ENCODE data around the gene RABGAP1L. TPM values are rescaled to one million over a fixed set of nuclear protein-coding genes. Genes with fewer than 3 reads are reported as not detected.
A peak's percentile ranks its signal among the peaks of the same experiment; 100 is the strongest.

The RABGAP1L gene
- 10.1 and 10.9 TPM in 2 replicates for polyA plus RNA-seq (2013)

GRCh38 chr1:174159252-174160108, at the start of gene RABGAP1L:
TSS of gene RABGAP1L (plus strand) at chr1:174159520.
- no CpG with 5 or more reads among the region's 98 CpGs for WGBS (ENCODE audit: extremely low coverage, insufficient coverage, insufficient read length)
- H2BK5ac ChIP-seq (ENCODE audit: low read depth, low read length, poor library complexity) = peak within 1 kb of the TSS; percentile 52
- no peaks in the 10 kb centered on the region for H3K9me3 ChIP-seq (ENCODE audit: insufficient read depth, low read depth, low read length)

DNA sequence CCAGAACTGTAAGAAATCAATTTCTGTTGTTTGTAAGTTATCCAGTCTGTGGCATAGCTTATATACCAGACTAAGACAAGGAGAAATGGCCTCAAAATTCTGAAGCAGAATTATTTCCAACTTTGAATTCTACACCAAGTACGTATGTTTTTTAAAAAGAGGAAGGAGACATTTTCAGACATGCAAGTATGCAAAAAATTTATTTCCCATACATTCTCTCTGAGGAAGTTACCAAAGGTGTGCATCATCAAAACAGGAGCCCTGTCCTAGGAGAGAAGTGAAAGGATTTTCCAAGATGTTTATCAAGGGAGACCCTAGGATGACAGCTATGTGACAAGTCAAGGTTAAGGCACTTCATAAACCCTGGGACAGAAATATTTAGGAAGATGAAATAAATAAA, 49.3 kb upstream of the RABGAP1L start:
- Histone ChIP-seq H3K4me2 (ENCODE audit: low read length) (no peak overlapping the region), H3K14ac (ENCODE audit: low read length) (no peak overlapping the region), H2BK5ac (ENCODE audit: low read depth, low read length, poor library complexity) (no peak overlapping the region), H3K23ac (ENCODE audit: low read length) (no peak overlapping the region), H3K9ac (ENCODE audit: low read length) (no peak overlapping the region), H3K36me3 (ENCODE audit: control insufficient read depth in 1 of 2, insufficient read depth in 2 of 2, low read length in 2 of 2) (no peaks in the 10 kb centered on the region), H3K27me3 (ENCODE audit: insufficient read depth, low read length) (no peaks in the 10 kb centered on the region), H2AFZ (ENCODE audit: insufficient read depth, low read length, poor library complexity) (no peak overlapping the region), H3K18ac (ENCODE audit: low read length) (no peak overlapping the region), H4K12ac (ENCODE audit: low read depth, low read length) (no peak overlapping the region), H3K27ac (ENCODE audit: low read depth, low read length) (no peak overlapping the region), H2BK12ac (ENCODE audit: low read length) (no peak overlapping the region), H4K91ac (ENCODE audit: low read depth, low read length) (no peak overlapping the region), H3K79me2 (ENCODE audit: control insufficient read depth, insufficient read depth, low read length, poor library complexity) (no peaks in the 10 kb centered on the region), H3K4me1 (ENCODE audit: control insufficient read depth in 1 of 2, insufficient read depth in 2 of 2, low read length in 2 of 2) (peaks cover 0 to 2% of the 10 kb centered on the region in 2 experiments), H4K8ac (ENCODE audit: low read depth, low read length) (no peak overlapping the region), H2BK120ac (ENCODE audit: insufficient read depth, low read length, poor library complexity) (no peak overlapping the region), H3K9me3 (ENCODE audit: insufficient read depth, low read depth, low read length) (no peaks in the 10 kb centered on the region), H2AK5ac (ENCODE audit: low read length) (no peak overlapping the region), H3K4me3 (ENCODE audit: low read depth, low read length) (no peak overlapping the region), H3K79me1 (ENCODE audit: low read length) (no peaks in the 10 kb centered on the region), H3K4ac (ENCODE audit: low read depth, low read length) (no peak overlapping the region)
- peak; percentile 24 to 76 for DNase-seq
- no CpG with 5 or more reads among the region's 1 CpG for WGBS (ENCODE audit: extremely low coverage, insufficient coverage, insufficient read length)

More at GRCh38 chr1:174159252-174160108, at the start of gene RABGAP1L:
- peak within 1 kb of the TSS; percentile 37 for H2BK120ac ChIP-seq (ENCODE audit: insufficient read depth, low read length, poor library complexity)
- H3K23ac ChIP-seq (ENCODE audit: low read length) = no peak within 1 kb of the TSS
- peaks cover 5% of the 10 kb centered on the region for H3K79me2 ChIP-seq (ENCODE audit: control insufficient read depth, insufficient read depth, low read length, poor library complexity)
- H2AK5ac ChIP-seq (ENCODE audit: low read length) = no peak within 1 kb of the TSS
- peak within 1 kb of the TSS; percentile 94 for H2AFZ ChIP-seq (ENCODE audit: insufficient read depth, low read length, poor library complexity)
- H3K4me2 ChIP-seq (ENCODE audit: low read length) = peak within 1 kb of the TSS; percentile 93
- no peaks in the 10 kb centered on the region for H3K27me3 ChIP-seq (ENCODE audit: insufficient read depth, low read length)
- H3K36me3 ChIP-seq (ENCODE audit: control insufficient read depth in 1 of 2, insufficient read depth in 2 of 2, low read length in 2 of 2) = no peaks in the 10 kb centered on the region
- peak within 1 kb of the TSS; percentile 93 for H3K4me3 ChIP-seq (ENCODE audit: low read depth, low read length)
- H4K8ac ChIP-seq (ENCODE audit: low read depth, low read length) = peak within 1 kb of the TSS; percentile 73
- H4K12ac ChIP-seq (ENCODE audit: low read depth, low read length) = peak within 1 kb of the TSS; percentile 52
- H3K18ac ChIP-seq (ENCODE audit: low read length) = peak within 1 kb of the TSS; percentile 88
- peak within 1 kb of the TSS; percentile 90 for H4K91ac ChIP-seq (ENCODE audit: low read depth, low read length)
- DNase-seq = peak; percentile 92 to 95
- peak within 1 kb of the TSS; percentile 9 for H2BK12ac ChIP-seq (ENCODE audit: low read length)
- peak within 1 kb of the TSS; percentile 73 for H3K9ac ChIP-seq (ENCODE audit: low read length)
- peaks cover 4% of the 10 kb centered on the region for H3K79me1 ChIP-seq (ENCODE audit: low read length)
- H3K27ac ChIP-seq (ENCODE audit: low read depth, low read length) = peak within 1 kb of the TSS; percentile 88
- H3K4ac ChIP-seq (ENCODE audit: low read depth, low read length) = peak within 1 kb of the TSS; percentile 88
- H3K14ac ChIP-seq (ENCODE audit: low read length) = peak within 1 kb of the TSS; percentile 69
- H3K4me1 ChIP-seq (ENCODE audit: control insufficient read depth in 1 of 2, insufficient read depth in 2 of 2, low read length in 2 of 2) = peaks cover 0 to 4% of the 10 kb centered on the region in 2 experiments

DNA sequence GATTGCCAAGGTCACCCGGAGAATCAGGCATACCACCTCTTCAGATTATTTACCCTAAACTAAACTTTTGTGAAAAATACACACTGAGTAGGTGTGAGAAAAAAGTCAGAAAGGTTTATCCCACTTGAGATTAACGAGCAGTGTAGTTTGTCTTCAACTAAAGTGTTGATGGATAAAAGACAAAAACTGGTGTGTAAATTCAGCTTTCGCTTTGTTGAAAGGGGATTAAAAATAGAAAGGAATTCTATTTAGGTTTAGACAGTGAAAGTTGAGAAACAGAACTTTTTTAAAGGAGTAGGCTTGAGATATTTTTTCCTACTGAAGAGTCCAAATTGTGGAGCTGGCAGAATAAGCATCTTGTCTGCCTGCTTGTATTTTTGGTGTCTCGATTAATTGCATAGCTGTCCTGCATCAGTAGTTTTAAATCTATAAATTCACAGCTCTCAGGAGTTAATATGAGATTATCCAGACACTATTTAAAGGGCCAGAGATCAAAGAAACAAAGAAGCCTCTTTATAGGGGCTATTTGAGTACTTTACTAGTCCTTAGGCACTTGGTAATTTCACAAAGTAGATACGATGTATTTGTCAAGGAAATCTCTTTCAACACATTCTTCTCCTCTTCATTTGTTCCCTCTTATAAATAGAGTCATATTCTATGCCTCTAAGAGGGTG, 46.7 kb upstream of the RABGAP1L start:
- no peaks in the 10 kb centered on the region for H3K9me3 ChIP-seq (ENCODE audit: insufficient read depth, low read depth, low read length)
- no peak overlapping the region for H2BK120ac ChIP-seq (ENCODE audit: insufficient read depth, low read length, poor library complexity)
- H3K4ac ChIP-seq (ENCODE audit: low read depth, low read length) = no peak overlapping the region
- H3K23ac ChIP-seq (ENCODE audit: low read length) = no peak overlapping the region
- no peak overlapping the region for H2AFZ ChIP-seq (ENCODE audit: insufficient read depth, low read length, poor library complexity)
- no peaks in the 10 kb centered on the region for H3K36me3 ChIP-seq (ENCODE audit: control insufficient read depth in 1 of 2, insufficient read depth in 2 of 2, low read length in 2 of 2)
- H3K4me1 ChIP-seq (ENCODE audit: control insufficient read depth in 1 of 2, insufficient read depth in 2 of 2, low read length in 2 of 2) = peaks cover 0 to 2% of the 10 kb centered on the region in 2 experiments
- no peak overlapping the region for H2BK5ac ChIP-seq (ENCODE audit: low read depth, low read length, poor library complexity)
- WGBS (ENCODE audit: extremely low coverage, insufficient coverage, insufficient read length) = no CpG with 5 or more reads among the region's 5 CpGs
- no peaks in the 10 kb centered on the region for H3K79me2 ChIP-seq (ENCODE audit: control insufficient read depth, insufficient read depth, low read length, poor library complexity)
- H3K27me3 ChIP-seq (ENCODE audit: insufficient read depth, low read length) = no peaks in the 10 kb centered on the region
- no peak overlapping the region for H4K12ac ChIP-seq (ENCODE audit: low read depth, low read length)
- H4K91ac ChIP-seq (ENCODE audit: low read depth, low read length) = no peak overlapping the region
- no peak overlapping the region for H3K14ac ChIP-seq (ENCODE audit: low read length)
- H3K4me2 ChIP-seq (ENCODE audit: low read length) = no peak overlapping the region
- no peak overlapping the region for H2BK12ac ChIP-seq (ENCODE audit: low read length)
- no peak overlapping the region for H3K9ac ChIP-seq (ENCODE audit: low read length)
- no peak for DNase-seq
- no peak overlapping the region for H3K27ac ChIP-seq (ENCODE audit: low read depth, low read length)
- H3K18ac ChIP-seq (ENCODE audit: low read length) = no peak overlapping the region
- no peak overlapping the region for H2AK5ac ChIP-seq (ENCODE audit: low read length)
- H4K8ac ChIP-seq (ENCODE audit: low read depth, low read length) = no peak overlapping the region
- no peak overlapping the region for H3K4me3 ChIP-seq (ENCODE audit: low read depth, low read length)
- H3K79me1 ChIP-seq (ENCODE audit: low read length) = no peaks in the 10 kb centered on the region

DNA sequence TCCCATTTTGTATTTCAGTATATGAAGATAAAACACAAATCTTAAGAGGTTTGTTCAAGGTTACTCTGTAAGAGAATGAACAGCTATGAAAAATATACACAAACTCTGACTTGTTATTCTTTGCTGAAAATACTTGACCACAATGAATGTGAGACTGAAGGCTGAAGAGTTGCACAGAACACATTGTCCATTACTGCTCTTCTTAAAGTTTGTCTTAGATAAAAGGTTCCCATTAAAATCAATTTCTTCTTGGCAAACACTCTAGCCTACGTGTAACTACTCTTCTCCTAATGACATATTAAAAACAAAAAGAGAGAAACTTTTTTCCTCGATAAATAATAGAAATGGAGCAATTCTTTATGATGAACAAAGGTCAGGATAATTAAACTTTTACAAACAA, 45.2 kb upstream of the RABGAP1L start:
- Histone ChIP-seq H3K4ac (ENCODE audit: low read depth, low read length) (no peak overlapping the region), H3K23ac (ENCODE audit: low read length) (no peak overlapping the region), H3K9ac (ENCODE audit: low read length) (no peak overlapping the region), H3K18ac (ENCODE audit: low read length) (no peak overlapping the region), H2AFZ (ENCODE audit: insufficient read depth, low read length, poor library complexity) (no peak overlapping the region), H3K9me3 (ENCODE audit: insufficient read depth, low read depth, low read length) (no peaks in the 10 kb centered on the region), H2BK12ac (ENCODE audit: low read length) (no peak overlapping the region), H3K27me3 (ENCODE audit: insufficient read depth, low read length) (no peaks in the 10 kb centered on the region), H3K36me3 (ENCODE audit: control insufficient read depth in 1 of 2, insufficient read depth in 2 of 2, low read length in 2 of 2) (no peaks in the 10 kb centered on the region), H3K4me1 (ENCODE audit: control insufficient read depth in 1 of 2, insufficient read depth in 2 of 2, low read length in 2 of 2) (peaks cover 0 to 2% of the 10 kb centered on the region in 2 experiments), H3K79me2 (ENCODE audit: control insufficient read depth, insufficient read depth, low read length, poor library complexity) (no peaks in the 10 kb centered on the region), H3K14ac (ENCODE audit: low read length) (no peak overlapping the region), H4K8ac (ENCODE audit: low read depth, low read length) (no peak overlapping the region), H3K4me2 (ENCODE audit: low read length) (no peak overlapping the region), H2BK120ac (ENCODE audit: insufficient read depth, low read length, poor library complexity) (no peak overlapping the region), H4K12ac (ENCODE audit: low read depth, low read length) (no peak overlapping the region), H3K27ac (ENCODE audit: low read depth, low read length) (no peak overlapping the region), H2AK5ac (ENCODE audit: low read length) (no peak overlapping the region), H3K79me1 (ENCODE audit: low read length) (no peaks in the 10 kb centered on the region), H3K4me3 (ENCODE audit: low read depth, low read length) (no peak overlapping the region), H4K91ac (ENCODE audit: low read depth, low read length) (no peak overlapping the region), H2BK5ac (ENCODE audit: low read depth, low read length, poor library complexity) (no peak overlapping the region)
- no peak for DNase-seq
- no CpG with 5 or more reads among the region's 2 CpGs for WGBS (ENCODE audit: extremely low coverage, insufficient coverage, insufficient read length)

Measured in trophoblast cell (in vitro differentiated cells and primary cell).